Activated CD8-positive, alpha-beta memory T cell treated with anti-CD3 and anti-CD28 coated beads for 36 hours (primary cell): ENCODE results near the gene TENM4. TPM values are rescaled to one million over a fixed set of nuclear protein-coding genes. Genes with fewer than 3 reads are reported as not detected.

ENCODE experiments used
- CTCF ChIA-PET: fragments of 350-600 bp; sonication (Branson Sonifier 250); formaldehyde crosslinking; loops from one replicate; lab custom pipeline; 2021; ENCODE audit warnings: antibody characterized with exemption; lab: Charles Lee
- POLR2A ChIA-PET: fragments of 350-600 bp; sonication (Branson Sonifier 250); formaldehyde crosslinking; loops from one replicate; lab custom pipeline; 2021; ENCODE audit warnings: antibody characterized with exemption; lab: Charles Lee
- total RNA-seq, 2 experiments: library from RNA; stranded (reverse); gene quantifications; one replicate each; pipeline ENCODE4 v1.2.3, GENCODE V29; 2021

Gene TENM4
- total RNA-seq, 2 experiments from 2014 or later = not detected

- ChIA-PET CTCF (no interaction called here), POLR2A (no interaction called here)
Observed at GRCh38 chr11:79456501-79456900, 15.7 kb upstream of the TENM4 start.

GRCh38 chr11:79453617-79454016 is 12.8 kb upstream of the TENM4 start:
- ChIA-PET POLR2A (no interaction called here), CTCF (no interaction called here)

GRCh38 chr11:79449040-79449439 is 8.2 kb upstream of the TENM4 start:
- POLR2A ChIA-PET = no interaction called here
- CTCF ChIA-PET = no interaction called here

- ChIA-PET CTCF (no interaction called here), POLR2A (no interaction called here)
Observed at GRCh38 chr11:79447038-79447786, 6.4 kb upstream of the TENM4 start.

- CTCF ChIA-PET = no interaction called here
- POLR2A ChIA-PET = no interaction called here
Observed at GRCh38 chr11:79444923-79445322, 4.1 kb upstream of the TENM4 start.

GRCh38 chr11:79441461-79441875 is 638 bp upstream of the TENM4 start:
- CTCF ChIA-PET = no interaction called here
- POLR2A ChIA-PET = no interaction called here

GRCh38 chr11:79439886-79440570 is 802 bp downstream of the TENM4 start:
- POLR2A ChIA-PET = no interaction called here
- CTCF ChIA-PET = interaction anchor here (0.6 kb wide), 1 partner anchor 183 kb away, joined by 3 read pairs; no protein-coding TSS in a partner anchor

- POLR2A ChIA-PET = no interaction called here
- CTCF ChIA-PET = interaction anchor here (0.6 kb wide), 1 partner anchor 182 kb away, joined by 3 read pairs; no protein-coding TSS in a partner anchor
Observed at GRCh38 chr11:79439410-79439885, 1.4 kb downstream of the TENM4 start.

- ChIA-PET CTCF (no interaction called here), POLR2A (no interaction called here)
Observed at GRCh38 chr11:79438631-79439409, 2.0 kb downstream of the TENM4 start.

- ChIA-PET POLR2A (no interaction called here), CTCF (no interaction called here)
Observed at GRCh38 chr11:79437981-79438630, 2.7 kb downstream of the TENM4 start.

GRCh38 chr11:79437278-79437980 is 3.4 kb downstream of the TENM4 start:
- CTCF ChIA-PET = no interaction called here

GRCh38 chr11:79436919-79437277 is 3.9 kb downstream of the TENM4 start:
- ChIA-PET CTCF (no interaction called here), POLR2A (no interaction called here)

More at GRCh38 chr11:79437278-79437980, 3.4 kb downstream of the TENM4 start:
- POLR2A ChIA-PET = no interaction called here

GRCh38 chr11:79434283-79434682 is 6.5 kb downstream of the TENM4 start:
- ChIA-PET CTCF (interaction anchor here (0.6 kb wide), 1 partner anchor 17 kb away, joined by 3 read pairs; no protein-coding TSS in a partner anchor), POLR2A (no interaction called here)

GRCh38 chr11:79432138-79432537 is 8.7 kb downstream of the TENM4 start:
- ChIA-PET CTCF (no interaction called here), POLR2A (no interaction called here)

GRCh38 chr11:79431535-79431934 is 9.3 kb downstream of the TENM4 start:
- POLR2A ChIA-PET = no interaction called here
- CTCF ChIA-PET = no interaction called here

GRCh38 chr11:79430280-79430679 is 10.6 kb downstream of the TENM4 start:
- POLR2A ChIA-PET = no interaction called here

GRCh38 chr11:79428406-79428805 is 12.4 kb downstream of the TENM4 start:
- CTCF ChIA-PET = no interaction called here
- POLR2A ChIA-PET = no interaction called here

More at GRCh38 chr11:79430280-79430679, 10.6 kb downstream of the TENM4 start:
- CTCF ChIA-PET = no interaction called here

GRCh38 chr11:79427611-79428327 is 13.1 kb downstream of the TENM4 start:
- ChIA-PET POLR2A (no interaction called here), CTCF (no interaction called here)
